CD4-positive, alpha-beta T cell treated with Interleukin-15 for 1 hour (primary cell): ENCODE data around the gene NINL.
"Not testable (repeated sequence)": the region's sequence is repeated elsewhere in the genome, so short reads cannot be mapped to it uniquely, and the experiment has no call there.

Experiments used
- DNase-seq: peaks from one replicate; pipeline ENCODE4 v3.0.0-alpha.2; 2020

NINL gene

DNA sequence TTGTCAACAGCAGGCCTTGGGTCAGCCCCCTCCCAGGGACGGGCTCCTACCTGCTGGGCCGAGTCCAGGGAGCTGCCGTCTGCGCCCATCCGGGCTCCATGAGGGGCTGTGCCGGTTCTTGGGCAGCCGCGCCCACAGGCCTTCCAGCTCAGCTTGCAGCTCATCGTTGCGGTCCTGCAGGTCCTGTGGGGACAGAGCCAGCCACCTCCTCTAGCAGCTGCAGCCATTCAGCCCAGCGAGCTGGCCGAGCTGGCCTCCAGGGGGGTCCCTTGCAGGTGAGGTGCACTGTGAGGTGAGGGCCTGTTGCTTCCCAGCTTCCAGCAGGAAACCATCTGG is 103.4 kb downstream of the NINL start:
- no peak for DNase-seq

DNA sequence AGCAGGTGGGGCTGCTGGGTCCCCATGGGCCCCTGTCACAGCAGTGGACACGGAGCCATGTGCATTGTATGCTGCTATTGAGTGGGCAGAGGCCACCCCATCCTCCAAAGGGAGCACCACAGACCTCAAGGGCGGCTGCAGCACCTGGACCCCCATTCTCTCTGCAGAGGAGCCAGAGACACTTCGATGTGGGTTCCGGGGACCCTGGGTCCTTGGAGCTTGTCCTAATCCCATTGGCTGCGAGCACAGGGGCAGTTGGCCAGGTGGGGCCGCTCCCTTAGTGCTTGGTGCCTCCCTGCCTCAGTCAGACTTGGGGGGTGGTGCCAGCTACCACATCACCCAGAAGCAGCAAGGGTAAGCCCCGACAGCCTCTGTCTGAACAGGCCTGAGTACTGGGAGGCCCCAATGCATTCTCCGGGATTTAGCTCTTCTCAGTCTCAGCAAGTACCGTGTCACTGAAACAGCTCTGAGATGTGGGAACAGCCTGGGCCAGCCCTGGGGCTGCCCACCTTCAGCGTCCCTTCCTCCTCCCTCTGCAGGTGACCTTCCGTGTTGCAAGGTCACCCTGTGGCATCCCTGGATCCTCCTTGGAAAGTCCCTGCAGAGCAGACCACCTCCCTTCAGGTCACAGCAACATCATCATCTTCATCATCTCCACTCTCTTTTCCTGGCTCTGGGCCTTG is 104.0 kb downstream of the NINL start:
- DNase-seq: no peak

DNA sequence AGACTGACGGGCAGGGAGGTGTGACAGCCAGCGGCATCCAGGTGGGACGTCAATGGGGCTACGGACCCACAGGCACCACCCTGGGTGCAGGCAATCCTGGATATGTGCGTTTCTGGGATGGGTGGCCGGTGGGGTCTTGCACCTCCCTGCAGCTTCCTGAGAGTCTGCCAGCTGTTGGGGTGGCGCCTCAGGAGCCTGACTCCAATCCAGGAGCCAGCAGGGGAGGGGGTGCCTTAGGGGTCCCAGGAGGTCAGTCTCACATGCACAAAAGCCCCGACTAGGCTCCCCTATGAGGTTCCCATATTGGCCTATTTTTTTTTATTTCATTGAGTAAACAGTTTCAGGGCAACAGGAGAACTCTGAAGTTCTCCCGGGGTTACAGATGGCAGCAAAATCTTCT is 104.5 kb downstream of the NINL start:
- no peak for DNase-seq

DNA sequence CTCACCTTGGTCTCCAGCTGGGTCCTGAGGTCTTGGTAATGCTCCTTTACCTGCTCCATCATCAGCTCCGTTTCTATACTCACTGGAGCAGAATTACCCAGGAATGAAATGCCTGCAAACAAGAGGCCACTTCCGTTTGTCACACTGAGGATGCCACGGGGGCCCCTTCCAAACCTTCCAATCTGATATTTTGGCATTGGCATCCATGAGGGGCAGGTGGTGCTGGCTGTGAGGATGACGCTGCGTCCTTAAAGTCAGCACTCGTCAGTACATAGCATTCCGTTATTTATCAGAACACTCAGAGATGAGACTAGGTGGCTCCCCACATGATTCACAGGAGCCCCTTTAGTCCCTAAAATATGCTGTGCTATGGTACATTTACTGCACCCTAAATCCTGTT is 105.2 kb downstream of the NINL start:
- no peak for DNase-seq

DNA sequence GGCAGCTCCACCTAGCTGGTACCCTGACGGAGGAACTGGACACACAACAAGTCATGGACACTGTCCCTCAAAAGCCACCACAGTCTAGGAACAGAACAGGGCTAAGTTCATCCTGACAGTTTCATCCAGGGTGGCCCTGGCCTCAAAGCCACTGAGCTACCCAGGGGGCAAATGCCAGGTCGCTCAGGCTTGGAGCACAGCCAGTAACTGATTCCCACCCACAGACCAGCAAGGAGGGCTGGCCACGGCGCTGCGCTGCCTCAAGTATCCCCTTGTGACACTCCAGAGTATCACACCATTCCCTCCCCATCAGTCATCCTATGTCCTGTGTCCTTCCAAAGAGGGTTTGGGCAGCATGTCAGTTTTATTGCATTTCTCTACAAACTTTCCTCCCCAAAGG is 105.7 kb downstream of the NINL start:
- no peak for DNase-seq

DNA sequence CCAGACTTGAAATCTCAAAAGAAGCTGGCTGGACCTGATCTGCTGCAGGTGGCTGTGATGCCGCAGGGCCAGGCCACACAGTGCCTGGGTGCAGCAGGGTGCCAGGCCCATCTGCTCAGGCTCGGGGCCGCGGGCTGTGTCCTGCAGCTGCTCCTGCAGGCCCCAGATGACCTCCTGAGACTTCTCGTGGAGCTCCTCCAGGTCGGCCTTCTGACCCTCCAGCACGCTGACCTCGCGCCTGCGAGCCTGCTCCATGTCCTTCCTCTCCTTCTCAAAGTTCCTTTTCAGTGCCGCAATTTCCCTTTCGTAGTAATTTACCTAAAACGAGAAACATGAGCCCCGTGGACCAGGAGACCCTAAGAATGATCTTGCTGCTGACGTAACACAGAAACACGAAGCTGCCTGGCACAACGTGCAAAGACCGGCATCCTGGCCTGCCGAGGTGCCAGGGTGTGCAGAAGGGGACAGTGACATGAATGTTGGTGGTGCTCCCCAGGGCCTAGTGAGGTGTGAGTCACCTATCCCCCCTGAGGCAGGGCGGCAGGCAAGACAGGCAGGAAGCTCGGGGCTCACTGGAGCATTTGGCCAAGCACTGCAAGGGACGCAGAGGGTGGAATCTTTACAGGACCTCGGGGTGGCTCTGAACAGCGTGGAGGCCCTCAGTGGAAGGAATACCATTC is 106.3 kb downstream of the NINL start:
- no peak for DNase-seq

DNA sequence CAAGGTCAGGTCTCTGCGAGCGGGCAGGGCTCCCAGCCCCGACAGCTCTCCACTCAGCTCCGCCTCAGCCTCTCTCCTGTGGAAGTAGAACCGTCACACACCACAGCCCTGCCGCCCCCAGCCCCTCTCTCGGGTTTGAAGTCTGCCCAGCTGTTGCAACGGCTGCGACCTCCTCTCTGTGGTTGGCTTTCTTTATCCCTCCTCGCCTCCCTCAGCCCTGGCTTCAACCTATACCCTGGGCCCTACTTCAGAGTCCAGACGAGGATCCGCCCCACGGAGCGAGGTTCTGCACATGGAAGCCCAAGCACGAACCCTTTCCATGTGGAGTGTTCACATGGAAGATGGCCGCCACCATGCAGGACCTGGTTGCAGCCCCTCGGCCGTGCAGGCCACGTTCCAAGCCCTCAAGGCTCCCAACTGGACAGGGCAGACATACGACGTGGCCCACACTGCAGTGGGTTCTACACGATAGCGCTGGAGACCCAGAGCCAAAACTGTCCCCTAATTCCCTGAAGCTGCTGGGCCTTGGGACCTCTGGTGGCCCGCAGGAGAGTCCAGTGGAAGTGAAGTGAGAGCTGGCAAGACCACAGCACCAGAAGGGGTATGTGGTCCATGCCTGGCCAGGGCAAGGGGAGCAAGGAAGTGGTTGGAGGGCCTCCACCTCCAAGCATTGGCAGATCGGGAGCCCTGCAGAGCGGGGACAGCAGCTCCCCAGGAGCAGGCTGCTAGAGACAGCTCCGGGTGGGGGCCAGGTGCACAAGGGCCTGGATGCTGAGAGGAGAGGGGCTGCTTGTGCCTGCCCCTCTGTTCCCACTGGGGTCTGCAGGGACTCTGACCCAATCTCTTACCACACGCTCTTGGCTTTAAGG is 108.1 kb downstream of the NINL start:
- DNase-seq: no peak

DNA sequence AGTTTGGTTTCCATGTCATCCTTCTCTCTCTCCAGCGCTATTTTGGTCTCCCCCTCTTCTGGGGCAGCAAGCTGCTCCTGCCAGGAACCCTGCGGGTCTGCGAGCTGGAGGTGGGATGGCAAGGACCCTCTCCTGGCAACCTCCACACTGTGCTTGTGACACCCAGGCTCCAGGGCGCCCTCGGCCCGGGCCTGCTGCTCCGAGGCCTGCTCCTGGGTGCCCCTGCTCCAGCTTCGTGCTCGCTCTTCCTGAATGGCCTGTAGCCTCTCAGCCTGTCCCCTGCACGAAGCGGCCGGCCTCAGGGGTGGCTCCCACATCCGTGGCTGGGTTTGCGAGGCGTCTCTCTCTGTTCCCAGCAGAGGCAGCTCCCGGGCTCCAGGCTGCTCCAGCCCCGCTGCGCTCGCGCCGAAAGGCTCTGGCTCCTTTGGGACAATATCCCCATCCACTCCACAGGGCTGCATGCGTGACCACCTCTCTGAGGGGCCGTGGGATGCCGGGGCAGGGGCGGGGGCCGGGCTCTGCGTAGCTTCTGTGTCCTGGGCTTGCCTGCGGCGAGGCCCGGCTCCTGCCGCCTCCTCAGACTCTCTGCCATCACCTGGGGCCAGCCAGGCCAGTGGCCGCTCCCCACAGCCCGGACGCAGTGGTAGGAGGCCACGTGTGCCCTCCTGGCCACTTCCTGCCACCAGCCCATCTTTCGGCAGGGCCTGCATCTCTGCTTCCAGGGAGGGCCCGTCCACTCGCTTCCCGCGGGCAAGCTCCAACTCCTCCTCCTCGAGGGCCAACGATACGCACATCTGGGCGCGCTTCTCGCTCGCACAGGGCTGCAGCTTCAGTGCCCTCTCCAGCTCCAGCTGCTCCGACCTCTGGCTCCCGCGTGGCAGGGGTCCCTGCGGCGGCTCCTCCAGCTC is 109.0 kb downstream of the NINL start:
- no peak for DNase-seq

DNA sequence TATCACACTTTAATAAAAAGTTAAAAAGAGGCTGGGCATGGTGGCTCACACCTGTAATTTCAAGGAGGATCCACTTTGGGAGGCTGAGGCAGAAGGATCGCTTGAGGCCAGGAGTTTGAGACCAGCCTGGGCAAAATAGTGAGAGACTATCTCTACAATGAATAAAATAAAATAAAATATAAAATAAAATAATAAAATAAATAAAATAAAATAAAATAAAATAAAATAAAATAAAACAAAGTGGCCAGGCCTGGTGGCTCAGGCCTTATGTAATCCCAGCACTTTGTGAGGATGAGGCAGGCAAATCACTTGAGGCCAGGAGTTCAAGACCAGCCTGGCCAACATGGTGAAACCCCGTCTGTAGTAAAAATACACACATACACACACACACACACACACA is 112.0 kb downstream of the NINL start:
- not testable (repeated sequence) for DNase-seq

DNA sequence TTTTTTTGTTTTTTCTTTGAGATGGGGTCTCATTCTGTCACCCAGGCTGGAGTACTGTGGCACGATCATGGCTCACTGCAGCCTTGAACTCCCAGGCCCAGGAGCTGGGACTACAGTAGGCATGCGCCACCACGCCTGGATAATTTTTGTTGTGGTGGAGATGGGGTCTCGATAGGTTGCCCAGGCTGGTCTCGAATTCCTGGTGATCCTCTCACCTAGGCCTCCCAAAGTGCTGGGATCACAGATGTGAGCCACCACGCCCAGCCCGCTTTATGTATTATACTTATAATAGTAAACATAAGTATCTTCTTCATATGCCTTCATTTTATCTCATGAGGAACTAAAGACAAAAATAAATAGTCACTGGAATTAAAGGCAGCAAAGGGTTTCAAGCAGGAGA is 114.3 kb downstream of the NINL start:
- DNase-seq: no peak

DNA sequence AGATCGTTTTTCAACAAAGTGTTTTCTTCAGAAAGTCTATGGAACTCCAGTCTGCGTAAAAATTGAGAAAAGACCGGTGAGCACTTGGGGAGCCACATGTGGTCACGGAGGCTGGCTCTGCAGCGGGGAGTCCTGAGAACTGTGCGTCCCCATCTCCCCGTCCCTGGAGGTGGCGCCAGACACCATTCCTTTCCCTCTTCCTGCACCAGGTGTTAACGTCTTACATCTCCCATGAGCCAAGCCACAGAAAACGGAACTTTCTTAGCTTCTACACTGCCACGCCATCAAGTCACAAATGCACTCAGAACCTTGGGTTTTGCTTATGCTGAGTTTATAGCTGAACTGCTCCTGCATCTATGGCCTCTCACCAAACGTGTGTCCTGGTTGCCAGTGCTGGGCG is 115.3 kb downstream of the NINL start:
- DNase-seq: no peak

DNA sequence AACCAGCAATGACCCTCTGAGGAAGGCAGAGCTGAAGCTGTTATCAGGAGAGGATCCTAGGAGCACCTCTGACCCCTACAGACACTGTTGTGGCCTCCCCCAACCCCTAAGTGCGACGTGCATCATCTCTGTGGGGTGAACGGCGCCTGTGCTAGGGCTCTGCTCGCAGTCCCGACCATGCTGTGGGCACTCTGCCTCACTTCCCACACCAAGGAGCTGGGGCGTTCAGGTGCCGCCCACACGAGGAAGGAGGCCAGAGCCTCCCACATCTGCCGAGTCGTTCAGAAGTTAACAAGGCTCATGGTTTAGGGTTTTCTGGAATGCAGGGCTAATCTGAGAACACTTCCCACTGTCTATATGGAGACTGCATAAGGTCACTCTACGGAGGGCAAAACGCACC is 115.8 kb downstream of the NINL start:
- DNase-seq: no peak

DNA sequence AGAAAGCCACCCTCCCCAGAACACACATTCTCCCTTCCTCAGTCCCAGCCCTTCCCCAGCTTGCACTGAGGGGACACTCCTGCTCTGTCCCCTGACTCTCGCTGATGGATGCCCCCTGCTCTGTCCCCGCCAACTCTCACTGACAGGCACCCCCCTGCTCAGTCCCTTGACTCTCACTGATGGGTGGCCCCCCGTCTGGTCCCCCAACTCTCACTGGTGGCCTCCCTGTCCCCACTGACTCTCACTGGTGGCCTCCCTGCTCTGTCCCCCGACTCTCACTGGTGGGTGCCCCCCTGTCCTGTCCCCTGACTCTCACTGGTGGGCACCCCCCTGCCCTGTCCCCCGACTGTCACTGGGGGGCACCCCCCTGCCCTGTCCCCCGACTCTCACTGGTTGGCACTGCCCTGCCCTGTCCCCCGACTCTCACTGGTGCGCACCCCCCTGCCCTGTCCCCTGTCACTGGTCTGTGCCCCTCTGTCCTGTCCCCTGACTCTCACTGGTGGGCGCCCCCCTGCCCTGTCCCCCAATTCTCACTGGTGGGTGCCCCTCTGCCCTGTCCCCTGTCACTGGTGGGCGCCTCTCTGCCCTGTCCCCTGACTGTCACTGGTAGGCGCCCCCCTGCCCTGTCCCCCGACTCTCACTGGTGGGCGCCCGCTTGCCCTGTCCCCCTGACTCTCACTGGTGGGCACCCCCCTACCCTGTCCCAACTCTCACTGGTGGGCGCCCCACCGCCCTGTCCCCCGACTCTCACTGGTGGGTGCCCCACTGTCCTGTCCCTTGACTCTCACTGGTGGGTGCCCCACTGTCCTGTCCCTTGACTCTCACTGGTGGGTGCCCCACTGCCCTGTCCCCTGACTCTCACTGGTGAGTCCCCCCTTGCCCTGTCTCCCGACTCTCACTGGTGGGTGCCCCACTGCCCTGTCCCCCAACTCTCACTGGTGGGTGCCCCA is 116.9 kb downstream of the NINL start:
- no peak for DNase-seq

DNA sequence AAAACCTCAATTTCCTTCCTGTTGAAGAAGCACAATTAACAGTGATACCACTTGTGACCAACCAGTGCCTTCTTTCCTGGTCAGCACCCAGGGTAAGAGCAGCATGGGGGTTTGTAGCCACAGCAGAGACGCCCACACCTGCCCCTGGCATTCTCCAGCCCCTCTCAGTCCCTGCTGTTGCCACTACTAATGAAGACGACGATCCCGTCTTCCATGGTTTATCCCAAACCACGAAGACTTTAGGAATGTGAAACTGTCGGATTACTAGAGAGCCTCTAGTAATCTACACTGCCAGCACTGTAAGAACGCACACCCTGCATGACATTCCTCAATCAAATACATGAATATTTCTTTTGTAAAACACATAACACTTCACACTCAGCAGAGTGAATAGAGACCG is 117.9 kb downstream of the NINL start:
- DNase-seq: no peak

DNA sequence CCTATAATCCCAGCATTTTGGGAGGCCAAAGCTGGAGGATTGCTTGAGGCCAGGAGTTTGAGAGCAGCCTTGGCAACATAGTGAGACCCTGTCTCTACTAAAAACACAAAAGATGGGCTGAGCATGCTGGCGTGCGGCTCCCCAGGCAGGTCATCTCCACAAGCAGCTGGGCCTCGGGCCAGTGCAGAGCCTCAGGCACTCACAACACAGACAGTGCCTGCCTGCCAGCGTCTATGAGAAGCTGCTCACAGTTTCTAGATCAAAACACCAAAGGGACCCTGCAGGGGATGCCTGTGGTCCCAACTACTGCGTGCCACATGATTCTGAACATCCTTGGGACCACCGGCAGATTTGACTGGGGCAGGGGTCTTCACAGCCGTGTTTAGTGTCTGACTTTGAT is 118.5 kb downstream of the NINL start:
- DNase-seq: no peak

DNA sequence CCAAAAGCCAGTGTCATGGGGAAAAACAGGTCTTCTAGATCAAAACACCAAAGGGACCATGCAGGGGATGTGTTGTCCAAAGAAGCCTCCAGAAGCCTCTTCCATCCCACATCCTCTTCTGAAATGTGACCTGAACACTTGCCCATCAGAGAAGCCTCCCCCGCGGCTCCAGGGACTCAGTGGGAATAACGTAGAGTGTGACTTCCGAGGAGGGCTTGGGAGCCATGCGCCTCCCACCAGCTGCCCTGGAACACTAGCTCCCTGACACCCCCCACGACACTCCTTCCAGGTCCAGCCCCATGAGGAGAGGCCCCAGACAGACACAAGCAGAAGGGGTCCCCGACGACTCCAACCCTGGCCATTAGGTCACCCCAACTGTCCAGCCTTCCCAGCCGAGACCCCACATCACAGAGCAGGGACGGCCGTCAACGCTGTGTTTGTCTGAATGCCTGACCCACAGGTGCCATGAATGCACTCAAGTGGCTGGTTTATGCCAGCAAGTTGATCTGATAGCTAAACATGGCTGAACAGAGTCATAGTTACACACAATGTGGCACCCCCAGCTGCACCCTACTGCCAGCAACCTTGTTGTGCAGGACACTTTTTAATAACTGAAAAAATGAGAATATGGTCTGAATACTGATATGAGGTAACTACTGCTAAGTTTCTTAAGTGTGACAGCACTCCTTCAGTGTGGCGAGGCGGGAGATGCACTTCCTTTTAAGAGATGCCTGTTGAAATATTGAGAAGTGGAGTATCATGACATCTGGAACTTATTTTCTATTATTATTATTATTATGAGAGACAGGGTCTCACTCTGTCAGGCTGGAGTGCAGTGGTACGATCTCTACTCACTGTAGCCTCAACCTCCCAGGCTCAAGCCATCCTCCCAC is 119.8 kb downstream of the NINL start:
- DNase-seq: no peak

DNA sequence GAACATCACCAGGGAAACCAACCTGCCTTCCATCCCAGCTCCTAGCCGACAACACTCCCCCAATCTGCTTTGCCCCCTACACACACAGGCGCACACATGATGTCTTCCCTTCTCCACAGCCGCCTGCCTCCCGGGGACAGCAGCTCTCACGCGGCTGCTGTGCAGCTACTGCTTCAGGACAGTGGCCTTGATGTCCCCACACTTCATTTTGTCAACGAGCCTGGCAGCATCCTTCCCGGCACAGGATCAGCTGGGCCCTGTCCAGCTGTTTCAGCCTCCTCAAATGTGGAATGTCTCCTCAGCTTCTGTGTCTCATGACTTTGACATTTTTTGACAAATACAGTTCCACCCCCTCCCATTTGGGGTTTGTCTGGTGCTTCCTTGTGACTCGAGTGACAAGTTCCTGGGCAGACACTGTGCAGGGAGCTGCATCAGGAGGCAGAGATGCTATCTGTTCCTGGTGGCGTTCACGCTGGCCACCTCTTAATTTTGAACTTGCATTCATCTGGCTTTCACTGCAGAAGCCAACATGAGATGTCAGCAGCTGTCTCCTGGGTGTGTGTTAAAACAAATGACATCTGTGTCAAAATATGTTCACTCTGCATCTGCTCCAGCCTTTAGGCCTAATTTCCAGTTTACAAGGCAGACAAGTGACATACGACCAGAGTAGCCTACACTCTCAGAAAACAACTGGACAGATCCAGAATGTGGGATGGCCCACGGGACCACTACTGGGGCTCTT is 120.7 kb downstream of the NINL start:
- no peak for DNase-seq

DNA sequence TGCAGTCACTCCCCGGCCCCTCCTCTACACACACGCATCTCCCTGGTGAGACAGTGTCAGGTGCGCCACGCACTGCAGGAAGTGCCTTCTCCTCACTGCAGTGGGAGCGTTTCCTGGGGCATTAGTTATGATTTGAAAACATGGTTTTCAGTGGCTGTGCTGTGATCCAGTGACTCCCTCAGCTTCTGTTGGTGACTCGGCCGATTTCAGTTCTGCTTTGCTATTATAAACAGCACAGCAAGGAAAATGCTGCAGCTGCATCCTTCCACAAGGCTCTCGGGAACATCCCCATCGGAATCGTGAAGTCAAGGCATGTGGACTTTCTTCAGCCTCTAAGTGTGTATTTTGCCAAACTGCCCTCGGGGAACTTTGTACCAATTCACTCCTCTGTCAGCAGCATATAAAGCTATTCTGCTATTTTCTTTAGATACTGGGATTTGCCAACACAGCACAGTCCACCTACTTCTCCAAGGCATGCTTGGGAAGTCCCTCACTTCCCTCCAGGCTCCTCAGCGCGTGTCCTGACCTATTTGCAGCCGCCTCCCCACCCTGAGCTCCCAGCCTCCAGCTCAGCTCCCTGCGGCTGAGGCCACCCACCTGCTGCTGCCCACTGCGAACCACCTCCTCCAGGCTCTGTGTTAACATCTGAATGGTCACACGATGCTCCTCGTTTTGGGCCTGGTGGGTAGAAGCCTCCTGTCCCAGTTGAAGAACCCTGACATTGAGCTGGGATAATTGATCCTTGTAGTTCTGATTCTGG is 123.4 kb downstream of the NINL start:
- no peak for DNase-seq

DNA sequence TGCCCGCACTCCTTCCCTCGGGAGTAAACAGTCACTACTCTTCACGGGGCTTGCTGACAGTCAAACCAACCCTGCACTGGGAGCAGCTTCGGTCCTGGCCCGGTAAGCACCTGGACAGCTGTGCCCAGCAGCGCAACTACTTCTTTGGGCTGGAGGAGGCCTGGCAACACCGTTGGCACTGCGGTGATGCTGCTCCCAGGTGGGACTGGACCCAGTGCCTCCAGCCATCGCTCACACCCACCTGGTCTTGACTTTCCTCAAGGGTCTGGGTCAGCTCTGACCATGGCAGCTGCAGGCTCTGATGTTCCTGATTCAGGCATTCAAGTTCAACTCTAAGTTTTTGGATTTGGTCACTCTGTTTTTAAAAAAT is 124.1 kb downstream of the NINL start:
- DNase-seq: no peak
